A549 (cell line): ENCODE measurements around the gene SRPK2. TPM values are rescaled to one million over a fixed set of nuclear protein-coding genes. Genes with fewer than 3 reads are reported as not detected.
A peak's percentile ranks its signal among the peaks of the same experiment; 100 is the strongest.

Experiments used
- ATAC-seq, 2 experiments: fragments of 200-7000 bp in 1 of 2; fragments of >200 bp in 1 of 2; cut with Nextera tagmentation in 1 of 2; cut with Tn5 transposase in 1 of 2; 3 replicates each; pipeline versions ENCODE4 v1.8.0 to v1.9.1; 2018 to 2020; ENCODE audit warnings: mild to moderate bottlenecking in 1 of 2, moderate library complexity in 1 of 2
- CTCF ChIA-PET: fragments of 300-600 bp; sonication (Branson Sonifier 250); formaldehyde crosslinking; extraction: SDS; loops from one replicate; lab custom pipeline; 2021; ENCODE audit warnings: antibody characterized with exemption, inconsistent platforms; lab: Yijun Ruan, JAX
- POLR2A ChIA-PET: fragments of 350-600 bp; formaldehyde crosslinking; extraction: SDS; loops from one replicate; lab custom pipeline; 2021; ENCODE audit warnings: antibody characterized with exemption, inconsistent platforms; lab: Yijun Ruan, JAX
- DNase-seq, 2 experiments: peaks; one replicate each; pipeline versions ENCODE4 v3.0.0 to v3.0.0-alpha.2; 2011 to 2016; ENCODE audit warnings: low read depth in 1 of 2, low spot score in 1 of 2
- FAIRE-seq: peaks from 2 replicates; lab custom pipeline; 2011; peaks lifted over from hg19 to GRCh38; lab: Jason Lieb, UNC
- H3K27ac ChIP-seq, 2 experiments: fragments of >200 bp; sonication (Bioruptor Twin); formaldehyde crosslinking; 3 replicates each; pipeline ENCODE4 v1.5.1; 2016 to 2017
- H3K4me1 ChIP-seq: fragments of >200 bp; sonication (Bioruptor Twin); formaldehyde crosslinking; 3 replicates; pipeline ENCODE4 v1.6.1; 2016
- H3K4me2 ChIP-seq: fragments of >200 bp; sonication (Bioruptor Twin); formaldehyde crosslinking; 3 replicates; pipeline ENCODE4 v1.6.1; 2016
- H3K4me3 ChIP-seq: fragments of >200 bp; sonication (Bioruptor Twin); formaldehyde crosslinking; 3 replicates; pipeline ENCODE4 v1.5.1; 2016
- H3K9me3 ChIP-seq: fragments of >200 bp; sonication (Bioruptor Twin); formaldehyde crosslinking; 3 replicates; pipeline ENCODE4 v1.6.1; 2016
- BHLHE40 ChIP-seq: IDR thresholded peaks from 2 replicates; pipeline ENCODE4 v1.6.1; 2012; ENCODE audit warnings: low read depth, low read length, inconsistent platforms
- CBX8 ChIP-seq: fragments of 200-600 bp; sonication (generic); IDR thresholded peaks from 2 replicates; pipeline ENCODE4 v1.6.1; 2016
- CEBPB ChIP-seq, 2 experiments: fragments of >200 bp in 1 of 2; sonication (Bioruptor Twin) in 1 of 2; formaldehyde crosslinking in 1 of 2; IDR thresholded peaks; 2 replicates each; pipeline ENCODE4 v1.6.1; 2012 to 2016
- CHD2 ChIP-seq: fragments of 150-350 bp; IDR thresholded peaks from 2 replicates; pipeline ENCODE4 v1.6.1; 2014; ENCODE audit warnings: low read length; ENCODE audit not compliant: partially characterized antibody
- FOSB ChIP-seq: fragments of 250-450 bp; sonication (Bioruptor Pico); IDR thresholded peaks from 2 replicates; pipeline ENCODE4 v1.5.0; 2020; ENCODE audit warnings: mild to moderate bottlenecking, moderate library complexity
- GATA3 ChIP-seq: IDR thresholded peaks from 2 replicates; pipeline ENCODE4 v1.6.1; 2012; ENCODE audit warnings: borderline replicate concordance
- HES2 ChIP-seq: fragments of >200 bp; sonication (Bioruptor Twin); formaldehyde crosslinking; IDR thresholded peaks from 2 replicates; pipeline ENCODE4 v1.6.1; 2016
- HMGXB4 ChIP-seq: fragments of 250-450 bp; sonication (Bioruptor Pico); IDR thresholded peaks from 2 replicates; pipeline ENCODE4 v1.5.0; 2021; ENCODE audit warnings: mild to moderate bottlenecking, moderate library complexity, borderline replicate concordance
- HOXA7 ChIP-seq: fragments of 250-450 bp; sonication (Bioruptor Pico); IDR thresholded peaks from 2 replicates; pipeline ENCODE4 v1.5.0; 2020; ENCODE audit warnings: mild to moderate bottlenecking, moderate library complexity
- HOXB13 ChIP-seq: fragments of 250-450 bp; sonication (Bioruptor Pico); IDR thresholded peaks from 2 replicates; pipeline ENCODE4 v1.5.0; 2020; ENCODE audit warnings: low read depth, mild to moderate bottlenecking, moderate library complexity
- JUN ChIP-seq, 2 experiments: fragments of >200 bp; sonication (Bioruptor Twin); formaldehyde crosslinking; IDR thresholded peaks; 2 replicates in 1 of 2; 3 replicates in 1 of 2; pipeline ENCODE4 v1.6.1; 2016 to 2017
- KDM1A ChIP-seq: fragments of 200-600 bp; sonication (generic); IDR thresholded peaks from 2 replicates; pipeline ENCODE4 v1.6.1; 2016; ENCODE audit warnings: low read depth, mild to moderate bottlenecking
- KDM5A ChIP-seq: fragments of 200-600 bp; sonication (generic); IDR thresholded peaks from 2 replicates; pipeline ENCODE4 v1.6.1; 2016; ENCODE audit warnings: antibody characterized with exemption, mild to moderate bottlenecking
- MAFK ChIP-seq: fragments of 450-650 bp; IDR thresholded peaks from 2 replicates; pipeline ENCODE4 v1.6.1; 2014; ENCODE audit not compliant: partially characterized antibody
- NPAS2 ChIP-seq: fragments of 250-450 bp; sonication (Bioruptor Pico); IDR thresholded peaks from 2 replicates; pipeline ENCODE4 v1.8.0; 2022; ENCODE audit warnings: mild to moderate bottlenecking, moderate library complexity, borderline replicate concordance
- PHF8 ChIP-seq: fragments of 200-600 bp; sonication (generic); IDR thresholded peaks from 2 replicates; pipeline ENCODE4 v1.6.1; 2016; ENCODE audit warnings: low read depth, mild to moderate bottlenecking, antibody characterized with exemption, moderate library complexity, borderline replicate concordance
- POLR2A ChIP-seq: IDR thresholded peaks from 2 replicates; pipeline ENCODE4 v1.6.1; 2012; ENCODE audit warnings: mild to moderate bottlenecking, low read length
- POLR2AphosphoS2 ChIP-seq: conservative IDR thresholded peaks from 2 replicates; pipeline ENCODE4 v1.6.1; 2012; ENCODE audit warnings: low read length, improper control_type of control experiment, inconsistent platforms
- RAD21 ChIP-seq, 2 experiments: fragments of >200 bp in 1 of 2; sonication (Bioruptor Twin) in 1 of 2; formaldehyde crosslinking in 1 of 2; IDR thresholded peaks in 1 of 2; conservative IDR thresholded peaks in 1 of 2; 2 replicates in 1 of 2; 3 replicates in 1 of 2; pipeline ENCODE4 v1.6.1; 2012 to 2018; ENCODE audit warnings: inconsistent platforms in 1 of 2
- RARB ChIP-seq: fragments of 250-450 bp; sonication (Bioruptor Pico); IDR thresholded peaks from 2 replicates; pipeline ENCODE4 v1.8.0; 2021; ENCODE audit warnings: mild to moderate bottlenecking, moderate library complexity
- RCOR1 ChIP-seq: fragments of 150-350 bp; IDR thresholded peaks from 2 replicates; pipeline ENCODE4 v1.6.1; 2014; ENCODE audit warnings: antibody characterized with exemption, low read length, low read depth
- RFX5 ChIP-seq: fragments of 450-650 bp; IDR thresholded peaks from 2 replicates; pipeline ENCODE4 v1.7.1; 2014; ENCODE audit warnings: antibody characterized with exemption, mild to moderate bottlenecking, moderate library complexity
- RNF2 ChIP-seq: fragments of 200-600 bp; sonication (generic); IDR thresholded peaks from 2 replicates; pipeline ENCODE4 v1.6.1; 2016; ENCODE audit warnings: low read depth, mild to moderate bottlenecking, antibody characterized with exemption, moderate library complexity, borderline replicate concordance
- TFCP2L1 ChIP-seq: fragments of 250-450 bp; sonication (Bioruptor Pico); IDR thresholded peaks from 2 replicates; pipeline ENCODE4 v1.5.0; 2021; ENCODE audit warnings: mild to moderate bottlenecking
- TP53 ChIP-seq: fragments of 250-450 bp; sonication (Bioruptor Pico); IDR thresholded peaks from 2 replicates; pipeline ENCODE4 v1.5.0; 2021; ENCODE audit warnings: mild to moderate bottlenecking, moderate library complexity
- USF2 ChIP-seq: fragments of 450-650 bp; IDR thresholded peaks from 2 replicates; pipeline ENCODE4 v1.6.1; 2014; ENCODE audit warnings: antibody characterized with exemption
- ZC3H11A ChIP-seq: fragments of 450-650 bp; IDR thresholded peaks from 2 replicates; pipeline ENCODE4 v1.6.1; 2014; ENCODE audit warnings: antibody characterized with exemption, mild to moderate bottlenecking
- WGBS: methylation state at CpG from one replicate; pipeline ENCODE4 v1.1.6; 2017; ENCODE audit errors: missing lambda C conversion rate; 5-methylcytosine and 5-hydroxymethylcytosine counted together
- polyA plus RNA-seq, 4 experiments: library from polyadenylated mRNA; depleted of rRNA in 3 of 4; stranded (reverse); fragments of >200 nt; fragmentation: RNase III in 1 of 4; extraction: RNeasy Plus Mini Kit Qiagen cat#74134 plus additional on column Dnase treatment in 1 of 4; gene quantifications; 2 replicates in 3 of 4; 3 replicates in 1 of 4; pipeline ENCODE4 v1.2.3, GENCODE V29; 2011 to 2017
- TF ChIP-seq, protein P1 (sequence below): fragments of 200-600 bp; sonication (generic); IDR thresholded peaks from 2 replicates; pipeline ENCODE4 v1.6.1; 2016; ENCODE audit warnings: antibody characterized with exemption, mild to moderate bottlenecking, moderate library complexity

The SRPK2 gene
- polyA plus RNA-seq, 2 of the 4 experiments (the other 2 are of a cell fraction), result 23.0 to 30.9 TPM

DNA sequence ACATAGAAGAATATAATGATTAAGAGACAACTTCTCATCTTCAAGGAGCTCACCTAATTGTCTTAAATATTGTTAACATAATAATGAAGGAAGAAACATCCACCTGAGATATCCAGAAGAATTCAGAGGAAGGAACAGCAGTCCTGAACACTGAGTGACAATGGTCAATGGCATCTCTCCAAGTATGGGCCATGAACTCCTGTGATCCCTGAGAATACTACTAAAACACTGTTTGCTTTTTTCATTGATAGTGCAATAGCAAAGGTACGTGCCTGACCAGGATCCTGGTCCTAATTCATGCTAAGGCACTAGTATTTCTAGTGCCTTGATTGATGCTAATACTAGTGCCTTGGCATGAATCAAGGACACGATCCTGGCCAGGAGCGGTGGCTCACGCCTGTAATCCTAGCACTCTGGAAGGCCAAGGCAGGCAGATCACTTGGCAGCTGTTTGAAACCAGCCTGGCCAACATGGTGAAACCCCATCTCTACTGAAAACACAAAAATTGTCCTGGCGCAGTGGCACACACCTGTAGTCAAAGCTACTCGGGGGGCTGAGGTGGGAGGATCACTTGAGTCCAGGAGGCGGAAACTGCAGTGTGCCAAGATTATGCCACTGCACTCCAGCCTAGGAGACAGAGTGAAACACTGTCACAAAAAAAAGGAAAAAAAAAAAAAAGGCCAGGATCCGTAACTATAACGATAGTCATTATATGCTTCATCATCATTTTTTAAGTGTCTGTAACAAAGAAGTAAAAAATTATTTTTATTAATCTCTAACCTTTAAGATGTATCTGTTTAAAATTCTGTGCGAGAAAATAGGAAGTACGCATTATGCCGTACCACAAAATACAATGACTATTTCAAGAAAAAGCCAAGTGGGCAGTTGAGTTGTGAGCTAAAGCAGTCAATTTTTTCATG is 49.1 kb downstream of the SRPK2 start:
- Histone ChIP-seq H3K9me3 (no peaks in the 10 kb centered on the region), H3K4me3 (no peak overlapping the region), H3K27ac (no peak overlapping the region), H3K4me2 (no peak overlapping the region), H3K4me1 (peaks cover 8% of the 10 kb centered on the region; the same call in 2 of the 3 replicates)
- ChIA-PET POLR2A (no interaction called here), CTCF (interaction anchor here (0.6 to 1.2 kb wide), 4 partner anchors 35 to 187 kb away, joined by 3 to 6 read pairs (median 4); no protein-coding TSS in a partner anchor)
- DNase-seq, result no peak
- 93% methylated on average over 12 of the region's 12 CpGs for WGBS
- no peak for FAIRE-seq
- TF ChIP-seq MAFK (peak; percentile 90), KDM5A (no peak), USF2 (no peak), RCOR1 (no peak)
- peak in 1 of 2 experiments; percentile 33; a peak in 1 of 6 replicates for ATAC-seq

DNA sequence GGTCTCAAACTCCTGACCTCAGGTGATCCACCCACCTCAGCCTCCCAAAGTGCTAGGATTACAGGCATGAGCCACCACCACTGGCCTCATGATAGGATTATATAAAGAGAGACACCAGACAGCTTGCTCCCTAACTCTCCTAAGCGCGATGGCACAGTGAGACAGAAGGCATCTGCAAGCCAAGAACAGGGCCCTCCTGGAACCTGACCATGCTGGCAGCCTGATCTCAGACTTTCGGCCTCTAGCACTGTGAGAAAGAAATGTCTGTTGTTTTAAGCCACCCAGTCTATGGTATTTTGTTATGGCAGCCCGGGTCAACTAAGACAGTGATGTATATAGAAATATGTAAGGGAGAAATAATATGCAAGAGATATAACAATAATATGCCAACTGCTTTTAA is 51.2 kb downstream of the SRPK2 start:
- CTCF ChIA-PET, result interaction anchor here (1.1 to 1.4 kb wide), 2 partner anchors 18 to 19 kb away, joined by 3 read pairs; no protein-coding TSS in a partner anchor
- DNase-seq (no peak), ATAC-seq (no peak)

DNA sequence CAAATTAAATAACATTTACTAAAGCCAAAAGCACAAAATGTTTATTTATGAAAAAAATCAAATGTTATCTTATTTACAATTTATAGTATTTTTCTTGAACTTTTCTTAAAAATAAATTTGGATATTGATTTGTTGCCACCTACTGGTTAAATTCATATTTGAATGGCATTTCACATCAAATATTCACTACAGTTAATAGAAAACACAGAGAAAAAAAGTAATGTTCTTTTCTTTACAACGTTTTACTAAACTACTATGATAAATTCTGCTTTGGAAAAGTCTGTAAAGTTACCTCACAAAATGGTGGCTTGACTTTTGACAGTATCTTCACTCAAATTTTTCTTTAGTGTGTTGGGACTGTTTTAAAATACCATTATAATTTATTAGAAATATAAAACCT is 52.7 kb downstream of the SRPK2 start:
- CTCF ChIA-PET, result no interaction called here
- TF ChIP-seq USF2 (no peak), HOXB13 (CRISPR knock-in tag) (no peak), RAD21 (conservative IDR thresholded peaks at IDR 0.05 in 1 of 2, IDR thresholded peaks at IDR 0.05 in 1 of 2) (peak; percentile 53 to 68), TP53 (no peak), FOSB (CRISPR knock-in tag) (no peak), CEBPB (IDR thresholded peaks at IDR 0.05) (no peak), HMGXB4 (CRISPR knock-in tag) (no peak), KDM1A (no peak), BHLHE40 (no peak), RNF2 (no peak), TFCP2L1 (CRISPR knock-in tag) (no peak), ZC3H11A (no peak)

More for the DNA sequence above, 51.2 kb downstream of the SRPK2 start:
- Histone ChIP-seq H3K9me3 (no peaks in the 10 kb centered on the region), H3K27ac (no peak overlapping the region), H3K4me3 (no peak overlapping the region)
- WGBS, result 92% methylated on average over 4 of the region's 4 CpGs
- no peak for FAIRE-seq
- no peak for TF ChIP-seq BHLHE40
- no peak for TF ChIP-seq POLR2A
- TF ChIP-seq KDM5A, result no peak
- no peak for TF ChIP-seq KDM1A
- no peak for TF ChIP-seq NPAS2
- TF ChIP-seq, protein P1, sequence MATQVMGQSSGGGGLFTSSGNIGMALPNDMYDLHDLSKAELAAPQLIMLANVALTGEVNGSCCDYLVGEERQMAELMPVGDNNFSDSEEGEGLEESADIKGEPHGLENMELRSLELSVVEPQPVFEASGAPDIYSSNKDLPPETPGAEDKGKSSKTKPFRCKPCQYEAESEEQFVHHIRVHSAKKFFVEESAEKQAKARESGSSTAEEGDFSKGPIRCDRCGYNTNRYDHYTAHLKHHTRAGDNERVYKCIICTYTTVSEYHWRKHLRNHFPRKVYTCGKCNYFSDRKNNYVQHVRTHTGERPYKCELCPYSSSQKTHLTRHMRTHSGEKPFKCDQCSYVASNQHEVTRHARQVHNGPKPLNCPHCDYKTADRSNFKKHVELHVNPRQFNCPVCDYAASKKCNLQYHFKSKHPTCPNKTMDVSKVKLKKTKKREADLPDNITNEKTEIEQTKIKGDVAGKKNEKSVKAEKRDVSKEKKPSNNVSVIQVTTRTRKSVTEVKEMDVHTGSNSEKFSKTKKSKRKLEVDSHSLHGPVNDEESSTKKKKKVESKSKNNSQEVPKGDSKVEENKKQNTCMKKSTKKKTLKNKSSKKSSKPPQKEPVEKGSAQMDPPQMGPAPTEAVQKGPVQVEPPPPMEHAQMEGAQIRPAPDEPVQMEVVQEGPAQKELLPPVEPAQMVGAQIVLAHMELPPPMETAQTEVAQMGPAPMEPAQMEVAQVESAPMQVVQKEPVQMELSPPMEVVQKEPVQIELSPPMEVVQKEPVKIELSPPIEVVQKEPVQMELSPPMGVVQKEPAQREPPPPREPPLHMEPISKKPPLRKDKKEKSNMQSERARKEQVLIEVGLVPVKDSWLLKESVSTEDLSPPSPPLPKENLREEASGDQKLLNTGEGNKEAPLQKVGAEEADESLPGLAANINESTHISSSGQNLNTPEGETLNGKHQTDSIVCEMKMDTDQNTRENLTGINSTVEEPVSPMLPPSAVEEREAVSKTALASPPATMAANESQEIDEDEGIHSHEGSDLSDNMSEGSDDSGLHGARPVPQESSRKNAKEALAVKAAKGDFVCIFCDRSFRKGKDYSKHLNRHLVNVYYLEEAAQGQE, result no peak
- no peak for TF ChIP-seq RFX5
- no peak for TF ChIP-seq JUN (IDR thresholded peaks at IDR 0.05)
- TF ChIP-seq POLR2AphosphoS2, result no peak
- no peak for TF ChIP-seq GATA3
- no peak for TF ChIP-seq CBX8
- no peak for TF ChIP-seq RCOR1
- TF ChIP-seq PHF8, result no peak
- no peak for TF ChIP-seq HES2
- no peak for TF ChIP-seq HOXA7 (CRISPR knock-in tag)
- TF ChIP-seq RARB (CRISPR knock-in tag), result no peak
- no peak for TF ChIP-seq FOSB (CRISPR knock-in tag)
- TF ChIP-seq CHD2, result no peak
- TF ChIP-seq, all 56 proteins: peak for 0
- Histone ChIP-seq H3K4me2 (no peak overlapping the region), H3K4me1 (peaks cover 11% of the 10 kb centered on the region; the same call in 2 of the 3 replicates)
- POLR2A ChIA-PET, result no interaction called here

More for the DNA sequence above, 52.7 kb downstream of the SRPK2 start:
- no peak for ATAC-seq
- FAIRE-seq, result no peak
- Histone ChIP-seq H3K4me3 (no peak overlapping the region), H3K4me1 (0 out of 3 replicates have a peak, but pooled peaks cover 3% of the 10 kb centered on the region), H3K27ac (no peak overlapping the region), H3K9me3 (no peaks in the 10 kb centered on the region), H3K4me2 (no peak overlapping the region)
- no peak for DNase-seq
- POLR2A ChIA-PET, result no interaction called here
- 2% methylated on average over 1 of the region's 1 CpG for WGBS
